ENCODE measurements around the gene SLC26A9. TPM values are rescaled to one million over a fixed set of nuclear protein-coding genes. Genes with fewer than 3 reads are reported as not detected.

The SLC26A9 gene
- total and polyA plus RNA-seq, 9 of the 15 experiments (the other 6 are each of a cell fraction or from before 2014, with no cell fraction given), result 0.03 TPM; not detected in 8

DNA sequence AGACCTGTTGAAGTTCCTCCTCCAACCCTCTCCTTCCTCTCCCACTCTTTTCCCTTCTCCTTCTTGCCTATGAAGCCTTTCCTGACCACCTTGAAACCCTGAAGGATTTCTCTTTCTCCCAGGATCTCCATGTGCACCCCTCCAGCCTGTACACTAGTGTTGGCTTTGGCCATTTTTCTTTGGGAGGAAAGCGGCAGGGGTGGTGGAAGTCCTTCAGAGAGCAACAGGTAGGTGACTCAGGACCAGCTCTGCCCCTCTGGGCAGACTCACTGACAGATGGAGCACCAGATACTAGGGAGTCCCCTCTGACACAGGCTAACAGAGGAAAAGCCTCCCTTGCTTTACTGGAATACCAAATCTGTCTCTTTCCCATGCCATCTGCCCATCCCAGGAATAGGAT, 4.6 kb downstream of the SLC26A9 start (continued):
- TF ChIP-seq ZNF589 (CRISPR knock-in tag; IDR thresholded peaks at IDR 0.05; ENCODE audit: low read depth) (no peak), ZNF23 (CRISPR knock-in tag; IDR thresholded peaks at IDR 0.05) (no peak), KLF6 (CRISPR knock-in tag; IDR thresholded peaks at IDR 0.05; ENCODE audit: borderline replicate concordance) (no peak), MAFF (IDR thresholded peaks at IDR 0.05; ENCODE audit: low read length) (no peak), DIDO1 (tag; IDR thresholded peaks at IDR 0.05; ENCODE audit: low read depth) (no peak)

DNA sequence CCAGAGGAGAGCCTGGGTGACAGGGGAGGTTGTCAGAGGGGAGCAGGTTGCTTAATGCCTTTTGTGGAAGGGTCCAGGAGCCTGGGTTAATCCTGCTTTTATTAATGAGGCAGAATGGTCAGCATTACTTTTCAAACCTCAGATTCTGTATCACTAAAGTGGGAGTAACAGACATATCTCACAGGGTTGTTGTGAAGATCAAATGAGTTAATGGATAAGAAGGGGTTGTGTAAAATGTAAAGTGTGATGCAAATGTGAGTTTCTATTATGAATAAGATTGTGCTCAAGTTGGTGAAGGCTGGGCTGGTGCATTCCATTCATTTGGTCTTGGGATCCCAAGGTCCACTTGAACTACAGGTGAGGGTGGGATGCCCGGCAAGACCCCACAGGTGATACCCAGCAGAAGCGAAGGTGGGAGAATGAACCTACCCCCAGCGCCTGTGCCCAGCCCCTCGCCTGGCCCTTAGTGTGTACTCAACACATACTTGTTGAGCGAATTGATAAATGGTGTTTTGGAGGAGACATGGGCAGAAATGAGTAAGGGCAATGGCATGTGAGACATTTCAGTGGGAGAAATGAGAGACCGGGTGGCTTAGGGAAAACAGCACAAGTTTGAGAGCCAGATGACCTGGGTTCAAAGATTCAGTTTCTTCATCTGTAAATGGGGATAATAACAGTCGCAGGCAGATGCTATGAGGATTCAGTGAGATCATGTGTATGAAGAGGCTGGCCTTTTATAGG, 6.2 kb downstream of the SLC26A9 start:
- POLR2A ChIA-PET, result interaction anchor here (0.7 kb wide), 1 partner anchor 201 kb away, joined by 3 read pairs; no protein-coding TSS in a partner anchor
- no peaks in the 10 kb centered on the region for H3K36me3 ChIP-seq (ENCODE audit: control insufficient read depth, insufficient read depth, low read length)
- no peak overlapping the region for H3K4me3 ChIP-seq
- TF ChIP-seq, protein P1, sequence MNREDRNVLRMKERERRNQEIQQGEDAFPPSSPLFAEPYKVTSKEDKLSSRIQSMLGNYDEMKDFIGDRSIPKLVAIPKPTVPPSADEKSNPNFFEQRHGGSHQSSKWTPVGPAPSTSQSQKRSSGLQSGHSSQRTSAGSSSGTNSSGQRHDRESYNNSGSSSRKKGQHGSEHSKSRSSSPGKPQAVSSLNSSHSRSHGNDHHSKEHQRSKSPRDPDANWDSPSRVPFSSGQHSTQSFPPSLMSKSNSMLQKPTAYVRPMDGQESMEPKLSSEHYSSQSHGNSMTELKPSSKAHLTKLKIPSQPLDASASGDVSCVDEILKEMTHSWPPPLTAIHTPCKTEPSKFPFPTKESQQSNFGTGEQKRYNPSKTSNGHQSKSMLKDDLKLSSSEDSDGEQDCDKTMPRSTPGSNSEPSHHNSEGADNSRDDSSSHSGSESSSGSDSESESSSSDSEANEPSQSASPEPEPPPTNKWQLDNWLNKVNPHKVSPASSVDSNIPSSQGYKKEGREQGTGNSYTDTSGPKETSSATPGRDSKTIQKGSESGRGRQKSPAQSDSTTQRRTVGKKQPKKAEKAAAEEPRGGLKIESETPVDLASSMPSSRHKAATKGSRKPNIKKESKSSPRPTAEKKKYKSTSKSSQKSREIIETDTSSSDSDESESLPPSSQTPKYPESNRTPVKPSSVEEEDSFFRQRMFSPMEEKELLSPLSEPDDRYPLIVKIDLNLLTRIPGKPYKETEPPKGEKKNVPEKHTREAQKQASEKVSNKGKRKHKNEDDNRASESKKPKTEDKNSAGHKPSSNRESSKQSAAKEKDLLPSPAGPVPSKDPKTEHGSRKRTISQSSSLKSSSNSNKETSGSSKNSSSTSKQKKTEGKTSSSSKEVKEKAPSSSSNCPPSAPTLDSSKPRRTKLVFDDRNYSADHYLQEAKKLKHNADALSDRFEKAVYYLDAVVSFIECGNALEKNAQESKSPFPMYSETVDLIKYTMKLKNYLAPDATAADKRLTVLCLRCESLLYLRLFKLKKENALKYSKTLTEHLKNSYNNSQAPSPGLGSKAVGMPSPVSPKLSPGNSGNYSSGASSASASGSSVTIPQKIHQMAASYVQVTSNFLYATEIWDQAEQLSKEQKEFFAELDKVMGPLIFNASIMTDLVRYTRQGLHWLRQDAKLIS (CRISPR knock-in tag; IDR thresholded peaks at IDR 0.05), result no peak
- no peak for TF ChIP-seq KDM4B (IDR thresholded peaks at IDR 0.05; ENCODE audit: borderline replicate concordance in 2 of 2, low read depth in 1 of 2)
- no peak for TF ChIP-seq RB1 (IDR thresholded peaks at IDR 0.05; ENCODE audit: low read depth)
- no peak for TF ChIP-seq ZSCAN29 (IDR thresholded peaks at IDR 0.05)
- TF ChIP-seq SETDB1 (IDR thresholded peaks at IDR 0.05; ENCODE audit: low read length), result no peak
- no peak for TF ChIP-seq HNRNPK (IDR thresholded peaks at IDR 0.05; ENCODE audit: low read depth, low read length, poor library complexity, severe bottlenecking)
- no peak for TF ChIP-seq FOXJ3 (CRISPR knock-in tag; IDR thresholded peaks at IDR 0.05)
- TF ChIP-seq TOE1 (IDR thresholded peaks at IDR 0.05; ENCODE audit: borderline replicate concordance), result no peak
- TF ChIP-seq TOE1 (CRISPR knock-in tag; IDR thresholded peaks at IDR 0.05; ENCODE audit: borderline replicate concordance, low read depth), result no peak
- TF ChIP-seq, protein P2, sequence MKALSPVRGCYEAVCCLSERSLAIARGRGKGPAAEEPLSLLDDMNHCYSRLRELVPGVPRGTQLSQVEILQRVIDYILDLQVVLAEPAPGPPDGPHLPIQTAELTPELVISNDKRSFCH (CRISPR knock-in tag; IDR thresholded peaks at IDR 0.05), result no peak
- TF ChIP-seq, protein P2 (tag; IDR thresholded peaks at IDR 0.05), result no peak
- TF ChIP-seq RBM15 (IDR thresholded peaks at IDR 0.05; ENCODE audit: insufficient read depth, low read length), result no peak
- ATAC-seq (no peak), DNase-seq (ENCODE audit: extremely low read depth in 1 of 4, low spot score in 3 of 4) (no peak), FAIRE-seq (no peak)
- CTCF ChIA-PET (ENCODE audit: low intra/inter-chr PET ratio), result no interaction called here
- peaks cover 36 to 79% of the 10 kb centered on the region in 2 experiments for H3K27me3 ChIP-seq (ENCODE audit: control insufficient read depth in 2 of 2, insufficient read depth in 2 of 2, low read length in 2 of 2)
- no peaks in the 10 kb centered on the region for H3K9me1 ChIP-seq (ENCODE audit: control insufficient read depth, insufficient read depth, low read length)
- H3K4me2 ChIP-seq (ENCODE audit: insufficient read depth, low read length), result no peak overlapping the region
- H4K20me1 ChIP-seq (replicated peaks; ENCODE audit: control insufficient read depth, insufficient read depth, low read length), result peaks cover 4% of the 10 kb centered on the region; the same call in 1 of the 2 replicates
- H3K27ac ChIP-seq (ENCODE audit: extremely low read depth, low read depth, low read length), result no peak overlapping the region
- in situ Hi-C loops (cut with MboI), result no loop called here
- WGBS (ENCODE audit: insufficient coverage, low coverage, missing lambda C conversion rate), result 0% methylated on average over 7 of the region's 7 CpGs
- no TSS peak for BruUV-seq (replicated peaks)
- no peak overlapping the region for H3K9ac ChIP-seq (ENCODE audit: insufficient read depth in 1 of 2, low read depth in 2 of 2, low read length in 2 of 2)
- no peaks in the 10 kb centered on the region for H3K9me3 ChIP-seq (replicated peaks; ENCODE audit: control insufficient read depth, insufficient read depth, low read depth, low read length)
- H3K79me2 ChIP-seq (ENCODE audit: control insufficient read depth, insufficient read depth, low read length), result no peaks in the 10 kb centered on the region
- intact Hi-C loops (cut with micrococcal nuclease), result no loop called here
- H3K4me1 ChIP-seq (replicated peaks in 1 of 2; ENCODE audit: control insufficient read depth in 2 of 2, insufficient read depth in 2 of 2, low read length in 2 of 2), result peaks cover 0 to 4% of the 10 kb centered on the region in 2 experiments; a peak in 1 of 5 replicates
- no peak overlapping the region for H2AFZ ChIP-seq (ENCODE audit: low read depth, low read length)
